Loucy (cell line): ENCODE data around the gene SI.

Source experiments
- H2AFZ ChIP-seq: fragments of 200-600 bp; sonication (generic); 2 replicates; pipeline ENCODE4 v1.6.0; 2016; ENCODE audit warnings: antibody characterized with exemption, mild to moderate bottlenecking, low read length, moderate library complexity
- H3F3A ChIP-seq: fragments of 200-600 bp; 2 replicates; pipeline ENCODE4 v1.6.0; 2016; ENCODE audit warnings: antibody characterized with exemption, low read depth, mild to moderate bottlenecking
- H3K27me3 ChIP-seq: fragments of 200-600 bp; sonication (generic); 2 replicates; pipeline ENCODE4 v1.6.1; 2014; ENCODE audit warnings: low read length, mild to moderate bottlenecking; ENCODE audit not compliant: insufficient read depth, poor library complexity, severe bottlenecking
- H3K36me3 ChIP-seq: fragments of 200-600 bp; sonication (generic); 2 replicates; pipeline ENCODE4 v1.6.1; 2016; ENCODE audit warnings: low read length; ENCODE audit not compliant: insufficient read depth
- H3K4me1 ChIP-seq: fragments of 200-600 bp; sonication (generic); 2 replicates; pipeline ENCODE4 v1.5.1; 2014; ENCODE audit warnings: low read length, mild to moderate bottlenecking; ENCODE audit not compliant: insufficient read depth, poor library complexity, severe bottlenecking
- H3K4me2 ChIP-seq: fragments of 200-600 bp; sonication (generic); 2 replicates; pipeline ENCODE4 v1.6.0; 2014; ENCODE audit warnings: antibody characterized with exemption, low read length, low read depth, mild to moderate bottlenecking; ENCODE audit not compliant: poor library complexity, severe bottlenecking
- H3K4me3 ChIP-seq: fragments of 200-600 bp; sonication (generic); 2 replicates; pipeline ENCODE4 v1.5.1; 2014; ENCODE audit warnings: low read length, mild to moderate bottlenecking, mixed read lengths; ENCODE audit not compliant: poor library complexity, severe bottlenecking
- H3K79me2 ChIP-seq: fragments of 200-600 bp; sonication (generic); 2 replicates; pipeline ENCODE4 v1.6.1; 2014; ENCODE audit warnings: low read length; ENCODE audit not compliant: insufficient read depth
- H3K9ac ChIP-seq: fragments of 200-600 bp; sonication (generic); 2 replicates; pipeline ENCODE4 v1.6.0; 2014; ENCODE audit warnings: mild to moderate bottlenecking, low read depth, low read length, moderate library complexity; ENCODE audit not compliant: poor library complexity, severe bottlenecking
- H3K9me2 ChIP-seq: fragments of 200-600 bp; sonication (generic); replicated peaks from 2 replicates; pipeline ENCODE4 v1.6.1; 2016; ENCODE audit warnings: low read depth, low read length, mixed read lengths
- H3K9me3 ChIP-seq: fragments of 200-600 bp; sonication (generic); 2 replicates; pipeline ENCODE4 v1.6.1; 2014; ENCODE audit warnings: mild to moderate bottlenecking, antibody characterized with exemption, low read length, low read depth; ENCODE audit not compliant: insufficient read depth
- H4K20me1 ChIP-seq: fragments of 200-600 bp; sonication (generic); 2 replicates; pipeline ENCODE4 v1.6.0; 2014; ENCODE audit warnings: antibody characterized with exemption, low read length, mild to moderate bottlenecking; ENCODE audit not compliant: insufficient read depth, poor library complexity, severe bottlenecking
- EZH2phosphoT487 ChIP-seq: fragments of 200-600 bp; IDR thresholded peaks from 2 replicates; pipeline ENCODE4 v1.6.1; 2018; ENCODE audit warnings: antibody characterized with exemption, mild to moderate bottlenecking, moderate library complexity, borderline replicate concordance
- TF ChIP-seq, protein P1 (sequence below): fragments of 200-600 bp; sonication (generic); conservative IDR thresholded peaks from 2 replicates; pipeline ENCODE4 v1.5.1; 2014; ENCODE audit warnings: mild to moderate bottlenecking, antibody characterized with exemption, low read length

SI gene

DNA sequence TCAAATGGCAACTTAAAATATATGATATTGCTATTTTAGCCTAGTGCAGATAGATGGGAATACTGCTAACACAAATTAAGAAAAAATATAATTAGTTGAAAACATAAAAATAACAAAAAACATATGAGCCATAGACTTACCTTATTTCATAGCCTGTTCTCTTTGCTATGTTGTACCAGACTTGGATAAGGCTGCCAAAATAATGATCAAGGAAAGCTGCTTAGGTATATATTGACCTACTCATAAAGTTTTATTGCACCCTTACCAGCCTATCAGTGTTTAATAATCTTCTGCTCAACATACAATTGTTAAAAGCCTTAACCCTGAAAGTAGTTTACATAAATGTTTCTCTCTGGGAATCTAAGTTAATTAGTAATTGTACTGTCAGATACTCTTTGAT, at the start of gene SI:
TSS of gene SI (minus strand) at position 204 of the 400 bp plus-strand sequence. CDS start 2,484 bp downstream, outside the sequence.
- Histone ChIP-seq H3K9me2 (no peaks in the 10 kb centered on the region), H2AFZ (no peak within 1 kb of the TSS), H3K79me2 (no peaks in the 10 kb centered on the region), H3K9ac (no peak within 1 kb of the TSS), H4K20me1 (no peaks in the 10 kb centered on the region), H3K27me3 (no peaks in the 10 kb centered on the region), H3K4me1 (no peaks in the 10 kb centered on the region), H3K9me3 (no peaks in the 10 kb centered on the region), H3K36me3 (no peaks in the 10 kb centered on the region), H3F3A (no peaks in the 10 kb centered on the region), H3K4me3 (no peak within 1 kb of the TSS), H3K4me2 (no peak within 1 kb of the TSS)
- no peak for TF ChIP-seq EZH2phosphoT487
- TF ChIP-seq, protein P1, sequence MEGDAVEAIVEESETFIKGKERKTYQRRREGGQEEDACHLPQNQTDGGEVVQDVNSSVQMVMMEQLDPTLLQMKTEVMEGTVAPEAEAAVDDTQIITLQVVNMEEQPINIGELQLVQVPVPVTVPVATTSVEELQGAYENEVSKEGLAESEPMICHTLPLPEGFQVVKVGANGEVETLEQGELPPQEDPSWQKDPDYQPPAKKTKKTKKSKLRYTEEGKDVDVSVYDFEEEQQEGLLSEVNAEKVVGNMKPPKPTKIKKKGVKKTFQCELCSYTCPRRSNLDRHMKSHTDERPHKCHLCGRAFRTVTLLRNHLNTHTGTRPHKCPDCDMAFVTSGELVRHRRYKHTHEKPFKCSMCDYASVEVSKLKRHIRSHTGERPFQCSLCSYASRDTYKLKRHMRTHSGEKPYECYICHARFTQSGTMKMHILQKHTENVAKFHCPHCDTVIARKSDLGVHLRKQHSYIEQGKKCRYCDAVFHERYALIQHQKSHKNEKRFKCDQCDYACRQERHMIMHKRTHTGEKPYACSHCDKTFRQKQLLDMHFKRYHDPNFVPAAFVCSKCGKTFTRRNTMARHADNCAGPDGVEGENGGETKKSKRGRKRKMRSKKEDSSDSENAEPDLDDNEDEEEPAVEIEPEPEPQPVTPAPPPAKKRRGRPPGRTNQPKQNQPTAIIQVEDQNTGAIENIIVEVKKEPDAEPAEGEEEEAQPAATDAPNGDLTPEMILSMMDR = no peak

DNA sequence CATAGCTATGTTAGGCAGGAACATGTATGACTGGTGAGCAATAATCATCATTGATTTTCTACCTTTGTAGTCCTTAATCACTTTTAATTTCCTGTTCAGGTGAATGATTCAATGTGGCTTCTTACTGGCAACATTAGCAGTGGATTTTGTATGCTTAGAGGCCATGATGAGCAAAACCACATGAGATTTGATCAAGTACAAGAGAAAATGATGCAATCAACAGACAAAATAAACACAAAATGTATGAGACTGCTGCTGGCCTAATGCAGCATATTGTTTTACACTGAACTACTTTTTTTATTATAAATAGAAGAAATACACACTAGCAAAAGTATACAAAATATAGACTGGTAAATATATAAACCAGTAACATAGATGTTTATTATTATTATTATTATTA, 47.5 kb upstream of the SI start:
- Histone ChIP-seq H3K36me3 (no peaks in the 10 kb centered on the region), H3K9ac (no peak overlapping the region), H3K79me2 (no peaks in the 10 kb centered on the region), H3F3A (no peaks in the 10 kb centered on the region), H4K20me1 (no peaks in the 10 kb centered on the region), H3K4me3 (no peak overlapping the region), H2AFZ (no peak overlapping the region), H3K27me3 (no peaks in the 10 kb centered on the region), H3K4me1 (no peaks in the 10 kb centered on the region), H3K9me2 (no peaks in the 10 kb centered on the region), H3K9me3 (no peaks in the 10 kb centered on the region), H3K4me2 (no peak overlapping the region)
- TF ChIP-seq, protein P1 = no peak
- no peak for TF ChIP-seq EZH2phosphoT487

DNA sequence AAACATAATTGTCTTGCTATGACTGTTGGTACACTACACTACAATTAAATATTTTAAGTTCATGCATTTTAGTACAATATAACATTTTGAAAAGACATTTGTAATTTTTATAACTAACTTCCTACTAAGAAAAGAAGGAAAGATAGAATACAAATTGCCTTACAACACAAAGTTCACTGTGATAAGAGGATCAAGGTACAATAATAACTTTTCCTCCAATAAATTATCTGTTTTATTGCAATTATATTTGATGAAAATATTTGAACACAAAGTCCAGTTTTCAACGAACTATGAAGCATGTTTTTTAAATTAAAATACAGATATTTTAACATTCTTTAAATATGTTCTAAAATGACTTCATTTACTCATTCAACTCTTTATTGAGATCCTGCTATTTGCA, 33.1 kb upstream of the SI start:
- H3K9me2 ChIP-seq = no peaks in the 10 kb centered on the region
- no peak overlapping the region for H3K4me3 ChIP-seq
- H3K9ac ChIP-seq = no peak overlapping the region
- no peaks in the 10 kb centered on the region for H4K20me1 ChIP-seq
- no peak for TF ChIP-seq EZH2phosphoT487
- TF ChIP-seq, protein P1 = no peak
- H3K4me2 ChIP-seq = no peak overlapping the region
- H3K36me3 ChIP-seq = no peaks in the 10 kb centered on the region
- H2AFZ ChIP-seq = no peak overlapping the region
- no peaks in the 10 kb centered on the region for H3K9me3 ChIP-seq
- H3K4me1 ChIP-seq = no peaks in the 10 kb centered on the region
- H3K79me2 ChIP-seq = no peaks in the 10 kb centered on the region
- H3F3A ChIP-seq = no peaks in the 10 kb centered on the region
- no peaks in the 10 kb centered on the region for H3K27me3 ChIP-seq
